Esophagus squamous epithelium (tissue), 4 donors: ENCODE data around the gene BDKRB2.

Experiments
- POLR2A ChIP-seq, 4 donors: fragments of 450-650 bp; IDR thresholded peaks; one replicate each; pipeline ENCODE4 v1.6.1; 2017; ENCODE audit warnings: antibody characterized with exemption in 4 of 4, mild to moderate bottlenecking in 4 of 4, moderate library complexity in 3 of 4
- TF ChIP-seq, protein P1 (sequence below), 6 experiments: fragments of 450-650 bp in 4 of 6; fragments of 200-600 bp in 2 of 6; sonication (generic) in 2 of 6; IDR thresholded peaks; one replicate each; pipeline ENCODE4 v1.5.1; 2016 to 2019; ENCODE audit warnings: antibody characterized with exemption in 6 of 6, mild to moderate bottlenecking in 4 of 6, moderate library complexity in 4 of 6

DNA sequence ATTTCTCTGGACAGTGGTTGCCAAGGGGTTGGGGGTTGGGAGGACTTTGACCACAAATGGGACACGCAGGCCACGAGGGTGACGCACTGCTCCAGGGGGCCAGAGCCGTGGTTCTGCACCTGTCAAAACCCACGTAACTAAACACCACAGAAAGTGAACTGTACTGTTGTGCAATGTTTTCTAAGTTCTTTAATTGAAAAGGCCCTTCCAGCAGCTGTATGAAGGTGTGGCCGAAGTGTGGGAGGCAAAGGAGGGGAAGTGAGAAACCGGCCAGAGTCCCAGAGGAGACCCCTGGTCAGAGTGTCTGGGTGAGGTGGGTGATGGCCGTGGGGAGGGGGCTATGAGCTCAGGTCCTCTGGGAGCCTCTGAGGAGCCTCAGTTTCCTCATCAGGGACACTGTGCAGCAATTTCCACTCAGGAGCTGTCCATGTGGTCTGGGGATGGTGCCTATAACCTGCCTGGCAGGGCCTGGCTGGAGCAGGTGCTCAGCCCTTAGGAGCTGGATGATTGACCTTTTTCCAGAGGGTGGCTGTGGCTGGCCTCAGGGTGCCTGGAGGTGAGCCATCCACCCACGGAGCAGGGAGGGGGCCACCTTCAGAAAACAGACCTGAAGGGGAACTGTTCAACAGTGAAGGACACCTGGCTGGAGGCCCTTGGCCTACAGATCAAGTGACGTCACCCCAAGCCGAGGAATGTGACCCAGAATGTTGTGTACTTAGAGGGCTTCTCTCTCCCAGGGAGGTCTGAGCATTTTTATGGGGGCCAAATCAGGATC is 9.8 kb upstream of the BDKRB2 start:
- TF ChIP-seq, protein P1, sequence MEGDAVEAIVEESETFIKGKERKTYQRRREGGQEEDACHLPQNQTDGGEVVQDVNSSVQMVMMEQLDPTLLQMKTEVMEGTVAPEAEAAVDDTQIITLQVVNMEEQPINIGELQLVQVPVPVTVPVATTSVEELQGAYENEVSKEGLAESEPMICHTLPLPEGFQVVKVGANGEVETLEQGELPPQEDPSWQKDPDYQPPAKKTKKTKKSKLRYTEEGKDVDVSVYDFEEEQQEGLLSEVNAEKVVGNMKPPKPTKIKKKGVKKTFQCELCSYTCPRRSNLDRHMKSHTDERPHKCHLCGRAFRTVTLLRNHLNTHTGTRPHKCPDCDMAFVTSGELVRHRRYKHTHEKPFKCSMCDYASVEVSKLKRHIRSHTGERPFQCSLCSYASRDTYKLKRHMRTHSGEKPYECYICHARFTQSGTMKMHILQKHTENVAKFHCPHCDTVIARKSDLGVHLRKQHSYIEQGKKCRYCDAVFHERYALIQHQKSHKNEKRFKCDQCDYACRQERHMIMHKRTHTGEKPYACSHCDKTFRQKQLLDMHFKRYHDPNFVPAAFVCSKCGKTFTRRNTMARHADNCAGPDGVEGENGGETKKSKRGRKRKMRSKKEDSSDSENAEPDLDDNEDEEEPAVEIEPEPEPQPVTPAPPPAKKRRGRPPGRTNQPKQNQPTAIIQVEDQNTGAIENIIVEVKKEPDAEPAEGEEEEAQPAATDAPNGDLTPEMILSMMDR (IDR thresholded peaks at IDR 0.05), result no peak
- TF ChIP-seq POLR2A (IDR thresholded peaks at IDR 0.05), result no peak
